Activated T-cell treated with anti-CD3 and anti-CD28 coated beads, Interleukin-2, amount 50 U/mL, for 48 hours (primary cell): ENCODE measurements around the gene MCOLN1.

ENCODE experiments used
- DNase-seq, 2 experiments: peaks; one replicate each; pipeline ENCODE4 v3.0.0-alpha.2; 2020

Gene MCOLN1

GRCh38 chr19:7504684-7505083, 17.7 kb upstream of the MCOLN1 start:
- DNase-seq = no peak

GRCh38 chr19:7505288-7505681, 17.1 kb upstream of the MCOLN1 start:
- DNase-seq = no peak

DNA sequence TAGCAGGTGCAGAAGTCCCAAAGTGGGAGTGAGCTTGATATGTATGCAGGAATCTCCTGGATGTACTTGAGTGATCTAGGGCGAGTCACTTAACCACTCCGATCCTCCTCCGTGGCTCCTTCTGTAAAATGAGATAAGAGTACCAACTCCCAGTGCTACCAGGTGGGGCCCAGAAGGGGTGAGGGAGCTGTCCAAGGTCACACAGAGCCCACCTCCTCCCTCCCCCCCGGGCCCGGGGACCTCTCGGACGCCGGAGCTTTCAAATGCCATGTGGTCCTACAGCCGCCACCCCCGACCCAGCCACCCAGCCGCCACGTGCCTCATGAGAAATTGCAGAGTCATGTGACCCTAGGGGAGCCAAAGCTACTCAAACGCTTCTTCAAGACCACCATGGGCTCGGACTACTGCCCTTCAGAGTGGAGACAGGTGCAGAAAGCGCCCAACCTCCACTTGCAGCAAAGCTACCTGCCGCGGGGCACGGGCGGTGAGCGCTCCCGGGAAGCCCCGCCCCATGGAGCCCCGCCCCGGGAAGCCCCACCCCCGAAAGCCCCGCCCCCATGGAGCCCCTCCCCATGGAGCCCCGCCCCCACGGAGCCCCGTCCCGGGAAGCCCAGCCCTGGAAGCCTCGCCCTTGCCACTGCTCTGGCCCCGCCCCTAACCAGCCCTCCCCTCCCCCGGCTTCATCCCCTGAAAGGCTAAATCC, 16.6 kb upstream of the MCOLN1 start:
- DNase-seq = peak; percentile 62 to 68

DNA sequence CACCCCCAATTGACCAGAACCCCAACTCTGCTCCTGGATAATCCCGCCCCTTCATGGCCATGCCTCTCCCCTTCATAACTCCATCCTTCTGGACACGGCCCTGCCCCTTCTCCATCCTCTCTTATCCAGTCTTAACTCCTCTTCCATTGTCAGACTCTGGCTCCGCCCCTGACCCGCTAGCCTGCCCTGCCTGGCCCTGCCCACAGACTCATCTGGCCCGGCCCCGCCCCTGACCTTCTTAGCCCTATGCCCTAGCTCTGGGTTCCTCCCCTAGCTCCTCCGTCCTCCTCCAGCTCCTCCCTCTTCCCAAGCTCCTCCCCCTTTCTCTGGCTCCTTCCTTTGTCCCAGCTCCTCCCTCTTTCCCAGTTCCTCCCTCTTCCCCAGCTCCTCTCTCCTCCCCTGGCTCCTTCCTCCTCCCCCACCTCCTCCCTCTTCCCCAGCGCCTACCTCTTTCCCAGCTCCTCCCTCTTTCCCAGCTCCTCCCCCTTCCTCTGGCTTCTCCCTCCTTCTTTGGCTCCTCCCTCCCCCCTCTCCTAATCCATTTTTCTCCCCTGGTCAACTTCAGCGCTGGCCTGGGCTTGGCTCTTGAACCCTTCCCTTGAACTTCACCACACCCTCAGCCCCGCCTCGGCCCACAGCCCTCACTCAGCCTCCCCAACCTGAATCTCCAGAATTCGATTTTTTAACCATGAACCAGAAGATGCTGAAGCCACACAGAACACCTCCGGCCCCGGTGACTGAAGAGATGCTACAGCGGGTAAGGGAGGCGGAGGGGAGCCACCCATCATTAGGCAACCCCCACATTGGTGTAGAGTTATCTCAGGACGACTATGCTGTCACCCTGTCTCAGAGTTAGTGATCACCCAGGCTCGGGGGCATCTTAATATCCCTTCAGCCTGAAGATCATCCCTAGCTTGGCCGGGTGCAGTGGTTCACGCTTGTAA, 15.8 kb upstream of the MCOLN1 start:
- DNase-seq = peak; percentile 66 to 77

GRCh38 chr19:7507884-7508283, 14.5 kb upstream of the MCOLN1 start:
- DNase-seq = peak; percentile 56 to 57

DNA sequence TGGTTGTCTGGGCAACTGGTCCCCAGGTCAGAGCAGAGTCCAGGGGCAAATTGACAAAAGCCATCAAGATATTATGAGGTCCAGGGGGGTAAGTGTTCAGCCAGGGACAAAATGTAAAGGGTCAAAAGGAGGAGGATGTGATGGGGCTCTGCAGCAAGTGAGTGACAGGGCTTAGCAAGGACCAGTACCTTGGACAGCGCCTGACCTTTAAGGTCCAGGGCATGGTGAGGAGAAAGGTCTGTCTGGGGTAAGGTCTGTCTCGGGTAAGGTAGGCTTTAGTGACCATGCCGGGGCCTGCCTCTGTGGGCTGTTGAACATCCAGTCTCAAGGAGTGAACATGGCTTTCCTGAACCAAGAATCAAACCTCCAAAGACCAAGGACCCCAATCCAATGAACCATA, 12.8 kb upstream of the MCOLN1 start:
- DNase-seq = no peak

DNA sequence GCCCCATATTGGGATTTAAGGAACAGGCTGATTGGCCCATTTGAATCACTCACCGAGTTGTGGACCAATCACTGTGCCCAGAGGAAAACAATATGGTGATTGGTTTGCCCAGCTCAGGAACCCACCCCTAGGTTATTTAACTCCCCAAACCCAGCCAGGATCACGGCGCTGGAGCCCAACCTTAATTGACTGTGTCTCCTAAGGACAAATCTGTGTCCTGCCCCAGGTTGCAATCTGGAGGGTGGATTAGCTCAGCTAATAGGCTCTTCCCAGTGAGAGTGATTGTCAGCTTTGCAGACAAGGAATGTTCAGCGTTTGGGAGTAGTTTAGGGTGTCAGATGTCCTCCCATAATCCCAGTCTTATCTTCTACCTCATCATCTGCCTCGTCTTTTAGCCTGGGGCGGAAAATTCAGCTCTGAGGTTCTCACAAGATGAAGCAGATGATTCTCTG, 10.0 kb upstream of the MCOLN1 start:
- no peak for DNase-seq

GRCh38 chr19:7513809-7514642, 8.4 kb upstream of the MCOLN1 start:
- DNase-seq = no peak

GRCh38 chr19:7515110-7515644, 7.2 kb upstream of the MCOLN1 start:
- DNase-seq = no peak

GRCh38 chr19:7515645-7516151, 6.7 kb upstream of the MCOLN1 start, which contains the start of gene ZNF358:
Gene ZNF358 (plus strand): TSS chr19:7516103. CDS start chr19:7519243, 3,140 bp downstream.
- peak; percentile 49 to 67 for DNase-seq

- DNase-seq = no peak
Measured at GRCh38 chr19:7516333-7516732, 6.1 kb upstream of the MCOLN1 start.

GRCh38 chr19:7516878-7517277, 5.5 kb upstream of the MCOLN1 start:
- DNase-seq = no peak

GRCh38 chr19:7519361-7520130, 2.9 kb upstream of the MCOLN1 start:
- DNase-seq = no peak

DNA sequence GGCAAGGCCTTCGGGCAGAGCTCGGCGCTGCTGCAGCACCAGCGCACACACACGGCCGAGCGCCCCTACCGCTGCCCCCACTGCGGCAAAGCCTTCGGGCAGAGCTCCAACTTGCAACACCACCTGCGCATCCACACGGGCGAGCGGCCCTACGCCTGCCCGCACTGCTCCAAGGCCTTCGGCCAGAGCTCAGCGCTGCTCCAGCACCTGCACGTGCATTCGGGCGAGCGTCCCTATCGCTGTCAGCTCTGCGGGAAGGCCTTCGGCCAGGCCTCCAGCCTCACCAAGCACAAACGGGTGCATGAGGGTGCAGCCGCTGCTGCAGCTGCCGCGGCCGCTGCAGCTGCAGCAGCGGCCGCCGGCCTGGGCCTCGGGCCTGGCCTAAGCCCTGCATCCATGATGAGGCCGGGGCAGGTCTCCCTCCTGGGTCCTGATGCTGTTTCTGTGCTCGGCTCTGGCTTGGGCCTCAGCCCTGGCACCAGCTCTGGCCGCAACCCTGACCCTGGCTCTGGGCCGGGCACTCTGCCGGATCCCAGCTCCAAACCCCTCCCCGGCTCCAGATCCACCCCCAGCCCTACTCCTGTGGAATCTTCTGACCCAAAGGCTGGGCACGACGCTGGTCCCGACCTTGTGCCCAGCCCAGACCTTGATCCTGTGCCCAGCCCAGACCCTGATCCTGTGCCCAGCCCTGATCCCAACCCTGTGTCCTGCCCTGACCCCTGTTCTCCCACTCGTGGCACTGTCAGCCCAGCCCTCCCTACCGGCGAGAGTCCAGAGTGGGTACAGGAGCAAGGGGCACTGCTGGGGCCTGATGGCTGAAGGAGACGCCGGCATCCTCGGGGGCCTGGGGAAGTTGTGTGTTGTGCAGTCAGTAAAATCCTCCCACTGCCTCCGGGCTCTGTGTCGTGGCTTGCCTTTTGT, 2.0 kb upstream of the MCOLN1 start:
- DNase-seq = no peak

DNA sequence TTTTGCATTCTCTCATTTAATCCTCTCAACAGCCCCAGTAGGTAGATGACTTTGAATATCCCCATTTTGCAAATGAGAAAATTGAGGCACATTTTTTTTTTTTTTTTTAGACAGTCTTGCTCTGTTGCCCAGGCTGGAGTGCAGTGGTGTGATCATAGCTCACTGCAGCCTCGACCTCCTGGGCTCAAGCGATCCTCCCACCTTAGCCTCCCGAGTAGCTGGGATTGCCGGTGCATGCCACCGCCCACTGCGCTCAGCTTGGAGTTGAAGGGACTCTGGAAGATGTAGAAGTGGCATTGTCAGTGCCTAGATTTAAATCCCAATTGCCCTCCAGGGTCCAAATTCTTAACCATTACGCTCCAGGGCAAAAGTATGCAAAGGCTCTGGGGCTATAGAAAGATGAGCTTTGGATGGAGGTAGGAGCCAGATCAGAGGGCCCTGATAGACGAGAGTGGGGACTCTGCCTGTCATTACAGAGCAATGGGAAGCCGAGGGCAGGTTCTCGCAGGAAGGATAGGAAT, 813 bp upstream of the MCOLN1 start:
- DNase-seq = no peak

DNA sequence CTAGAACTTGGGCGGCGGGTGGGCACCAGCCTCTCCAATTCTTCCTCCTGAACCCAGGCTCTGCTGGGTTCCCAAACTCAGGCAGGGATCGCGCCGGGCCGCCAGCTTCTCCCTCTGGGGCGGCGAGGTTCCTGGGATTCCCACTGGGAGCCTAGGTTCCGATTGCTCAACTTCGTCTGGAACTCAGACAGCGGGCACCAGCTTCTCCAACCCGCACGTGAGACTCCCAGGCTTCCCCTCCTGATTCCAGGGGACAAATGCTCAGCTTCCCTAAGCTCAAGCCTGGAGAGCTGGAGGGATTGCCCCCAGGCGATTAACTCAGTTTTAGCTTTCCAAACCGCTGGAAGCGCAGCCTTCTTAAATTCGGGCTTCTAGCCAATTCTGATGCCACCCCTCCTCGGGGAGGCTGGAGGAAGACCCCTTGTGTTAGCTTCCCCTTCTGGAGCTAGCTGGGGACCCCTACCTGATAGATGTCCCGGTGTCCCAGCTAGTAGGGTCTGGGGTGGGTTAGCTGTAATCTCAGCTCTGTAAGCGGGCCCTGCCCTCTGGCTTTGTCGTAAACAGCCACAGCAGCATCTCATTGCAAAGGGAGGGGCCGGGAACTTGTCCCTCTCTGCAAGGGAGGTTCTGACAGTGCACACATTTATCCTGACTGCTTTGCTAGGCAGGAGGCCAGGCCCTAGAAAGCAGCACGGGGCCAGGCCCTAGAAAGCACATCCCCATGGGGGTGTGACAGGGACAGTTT, 671 bp downstream of the MCOLN1 start:
- DNase-seq = no peak

GRCh38 chr19:7524523-7524922, 2.1 kb downstream of the MCOLN1 start:
- no peak for DNase-seq

GRCh38 chr19:7524992-7525739, 2.7 kb downstream of the MCOLN1 start:
- DNase-seq = no peak
